Stimulated activated CD8-positive, alpha-beta memory T cell treated with anti-CD3 and anti-CD28 coated beads, Interleukin-15, amount 100 ng/mL, for 24 hours (primary cell): ENCODE results near the gene KRTAP10-5.
"Not testable (repeated sequence)": the region's sequence is repeated elsewhere in the genome, so short reads cannot be mapped to it uniquely, and the experiment has no call there.

ENCODE experiments used
- DNase-seq: peaks from one replicate; pipeline ENCODE4 v3.0.0-alpha.2; 2020; ENCODE audit warnings: low read depth

KRTAP10-5 gene

GRCh38 chr21:44580231-44580821 is at the start of gene KRTAP10-5:
TSS of gene KRTAP10-5 (minus strand) at chr21:44580604. CDS start at chr21:44580578, 26 bp downstream.
- DNase-seq: not testable (repeated sequence)

- no peak for DNase-seq
Observed at GRCh38 chr21:44628707-44629391, 48.4 kb upstream of the KRTAP10-5 start.

GRCh38 chr21:44627831-44628233 is 47.4 kb upstream of the KRTAP10-5 start:
- not testable (repeated sequence) for DNase-seq

- not testable (repeated sequence) for DNase-seq
Observed at GRCh38 chr21:44627181-44627822, 46.9 kb upstream of the KRTAP10-5 start.

GRCh38 chr21:44626673-44627143 is 46.3 kb upstream of the KRTAP10-5 start, which contains the start of gene KRTAP10-9:
TSS of gene KRTAP10-9 (plus strand) at chr21:44627093. CDS start at chr21:44627172, 79 bp downstream.
- no peak for DNase-seq

- no peak for DNase-seq
Observed at GRCh38 chr21:44626262-44626661, 45.9 kb upstream of the KRTAP10-5 start.

- DNase-seq: no peak
Observed at GRCh38 chr21:44625756-44626155, 45.4 kb upstream of the KRTAP10-5 start.

- DNase-seq: no peak
Observed at GRCh38 chr21:44623575-44623974, 43.2 kb upstream of the KRTAP10-5 start.

- DNase-seq: no peak
Observed at GRCh38 chr21:44619886-44620285, 39.5 kb upstream of the KRTAP10-5 start.

- DNase-seq: no peak
Observed at GRCh38 chr21:44618909-44619308, 38.5 kb upstream of the KRTAP10-5 start.

GRCh38 chr21:44618504-44618903 is 38.1 kb upstream of the KRTAP10-5 start:
- no peak for DNase-seq

GRCh38 chr21:44617071-44617501 is 36.7 kb upstream of the KRTAP10-5 start:
- DNase-seq: no peak

- no peak for DNase-seq
Observed at GRCh38 chr21:44616591-44616926, 36.2 kb upstream of the KRTAP10-5 start.

GRCh38 chr21:44615911-44616590 is 35.6 kb upstream of the KRTAP10-5 start:
- DNase-seq: no peak

- DNase-seq: no peak
Observed at GRCh38 chr21:44615466-44615865, 35.1 kb upstream of the KRTAP10-5 start.

GRCh38 chr21:44614961-44615391 is 34.6 kb upstream of the KRTAP10-5 start:
- DNase-seq: no peak

GRCh38 chr21:44614161-44614631 is 33.8 kb upstream of the KRTAP10-5 start:
- DNase-seq: no peak

GRCh38 chr21:44613386-44614155 is 33.2 kb upstream of the KRTAP10-5 start:
- no peak for DNase-seq

GRCh38 chr21:44612669-44613229 is 32.3 kb upstream of the KRTAP10-5 start:
- DNase-seq: no peak

- no peak for DNase-seq
Observed at GRCh38 chr21:44612029-44612486, 31.7 kb upstream of the KRTAP10-5 start, which contains the start of gene KRTAP10-8. TSS of gene KRTAP10-8 (plus strand) at chr21:44612079. CDS start at chr21:44612101, 22 bp downstream.

- no peak for DNase-seq
Observed at GRCh38 chr21:44611551-44611950, 31.1 kb upstream of the KRTAP10-5 start.
